H1 (cell line): ENCODE results near the gene GYPC. TPM values are rescaled to one million over a fixed set of nuclear protein-coding genes. Genes with fewer than 3 reads are reported as not detected.

Source experiments
- CTCF ChIA-PET: fragments of 300-600 bp; sonication (Branson Sonifier 250); formaldehyde crosslinking; loops from one replicate; lab custom pipeline; 2021; ENCODE audit not compliant: partially characterized antibody; lab: Charles Lee
- POLR2A ChIA-PET: fragments of 300-600 bp; sonication (Branson Sonifier 250); formaldehyde crosslinking; loops from one replicate; lab custom pipeline; 2021; ENCODE audit warnings: inconsistent platforms; ENCODE audit not compliant: partially characterized antibody; lab: Charles Lee
- DNase-seq, 2 experiments: peaks; one replicate each; pipeline versions ENCODE4 v3.0.0 to v3.0.0-alpha.2; 2010 to 2022; ENCODE audit warnings: low spot score in 2 of 2, low read depth in 1 of 2, mixed read lengths in 1 of 2
- FAIRE-seq: peaks from 2 replicates; lab custom pipeline; 2011; peaks lifted over from hg19 to GRCh38; lab: Jason Lieb, UNC
- H2AFZ ChIP-seq: 2 replicates; pipeline ENCODE4 v1.8.1; 2012; ENCODE audit warnings: low read length, inconsistent platforms
- H2AK5ac ChIP-seq: 2 replicates; pipeline ENCODE4 v1.6.1; 2013; ENCODE audit warnings: low read depth, low read length
- H2BK120ac ChIP-seq: replicated peaks from 2 replicates; pipeline ENCODE3; 2013; ENCODE audit warnings: low read depth, low read length, inconsistent platforms
- H2BK12ac ChIP-seq: 2 replicates; pipeline ENCODE4 v1.6.1; 2013; ENCODE audit warnings: low read depth, low read length
- H2BK15ac ChIP-seq: 2 replicates; pipeline ENCODE4 v1.6.1; 2013; ENCODE audit warnings: low read length
- H2BK20ac ChIP-seq: 2 replicates; pipeline ENCODE4 v1.6.1; 2013; ENCODE audit warnings: low read length
- H2BK5ac ChIP-seq: 2 replicates; pipeline ENCODE4 v1.6.1; 2013; ENCODE audit warnings: low read depth, low read length
- H3K14ac ChIP-seq: 2 replicates; pipeline ENCODE4 v1.6.1; 2013; ENCODE audit warnings: inconsistent platforms; ENCODE audit not compliant: insufficient read length
- H3K18ac ChIP-seq: 2 replicates; pipeline ENCODE4 v1.6.1; 2013; ENCODE audit warnings: low read length; ENCODE audit errors: extremely low read depth
- H3K23ac ChIP-seq: 2 replicates; pipeline ENCODE4 v1.6.1; 2013; ENCODE audit warnings: inconsistent platforms; ENCODE audit not compliant: insufficient read length
- H3K23me2 ChIP-seq: 2 replicates; pipeline ENCODE4 v1.6.1; 2013; ENCODE audit warnings: low read depth, low read length
- H3K27ac ChIP-seq: 2 replicates; pipeline ENCODE4 v1.6.1; 2011; ENCODE audit warnings: low read depth, low read length, inconsistent platforms
- H3K27me3 ChIP-seq, 4 experiments: replicated peaks in 1 of 4; 1 replicate in 1 of 4; 2 replicates in 3 of 4; pipeline versions ENCODE4 v1.6.1 to v1.8.1; 2011 to 2013; ENCODE audit warnings: low read length in 3 of 4, mild to moderate bottlenecking in 3 of 4, inconsistent platforms in 2 of 4, mixed read lengths in 2 of 4, moderate library complexity in 1 of 4; ENCODE audit not compliant: control insufficient read depth in 3 of 4, insufficient read depth in 3 of 4; ENCODE audit errors: extremely low read depth in 1 of 4
- H3K36me3 ChIP-seq, 4 experiments: 2 replicates each; pipeline versions ENCODE4 v1.6.1 to v1.8.1; 2011 to 2013; ENCODE audit warnings: mild to moderate bottlenecking in 4 of 4, low read length in 3 of 4, moderate library complexity in 2 of 4, control low read depth in 1 of 4, inconsistent platforms in 1 of 4; ENCODE audit not compliant: insufficient read depth in 4 of 4, control insufficient read depth in 2 of 4
- H3K4ac ChIP-seq: replicated peaks from 2 replicates; pipeline ENCODE3; 2013; ENCODE audit warnings: low read length, low read depth, mixed read lengths, inconsistent platforms; ENCODE audit not compliant: insufficient read length
- H3K4me1 ChIP-seq, 4 experiments: replicated peaks in 1 of 4; 1 replicate in 1 of 4; 2 replicates in 3 of 4; pipeline versions ENCODE4 v1.6.1 to v1.8.1; 2011 to 2013; ENCODE audit warnings: low read length in 3 of 4, inconsistent platforms in 2 of 4, mixed read lengths in 1 of 4; ENCODE audit not compliant: insufficient read depth in 4 of 4, control insufficient read depth in 3 of 4
- H3K4me2 ChIP-seq, 2 experiments: 2 replicates each; pipeline versions ENCODE4 v1.6.1 to v1.8.1; 2011 to 2013; ENCODE audit warnings: low read depth in 2 of 2, low read length in 2 of 2, control low read depth in 1 of 2, inconsistent platforms in 1 of 2, mild to moderate bottlenecking in 1 of 2; ENCODE audit not compliant: insufficient read depth in 1 of 2
- H3K4me3 ChIP-seq, 4 experiments: fragments of 200-600, 300-600 bp in 1 of 4; sonication (generic), shearing (Covaris generic), sonication (Bioruptor Twin) in 1 of 4; 2 replicates each; pipeline versions ENCODE4 v1.5.1 to v1.8.1; 2011 to 2016; ENCODE audit warnings: low read length in 4 of 4, low read depth in 3 of 4, control low read depth in 2 of 4, inconsistent platforms in 2 of 4, mild to moderate bottlenecking in 2 of 4, mixed read lengths in 1 of 4, moderate library complexity in 1 of 4; ENCODE audit not compliant: insufficient read depth in 2 of 4; ENCODE audit errors: extremely low read depth in 1 of 4
- H3K56ac ChIP-seq: replicated peaks from 2 replicates; pipeline ENCODE3; 2013; ENCODE audit warnings: low read depth, mild to moderate bottlenecking, mixed read lengths, low read length, inconsistent platforms; ENCODE audit not compliant: insufficient read length
- H3K79me1 ChIP-seq: 2 replicates; pipeline ENCODE4 v1.6.1; 2013; ENCODE audit warnings: low read depth, low read length, control low read depth
- H3K79me2 ChIP-seq, 2 experiments: 2 replicates each; pipeline versions ENCODE4 v1.6.1 to v1.8.1; 2012 to 2013; ENCODE audit warnings: low read length in 2 of 2, mild to moderate bottlenecking in 2 of 2, inconsistent platforms in 1 of 2; ENCODE audit not compliant: insufficient read depth in 2 of 2, control insufficient read depth in 1 of 2
- H3K9ac ChIP-seq, 4 experiments: replicated peaks in 1 of 4; 1 replicate in 1 of 4; 2 replicates in 3 of 4; pipeline versions ENCODE4 v1.6.1 to v1.8.1; 2011 to 2013; ENCODE audit warnings: low read depth in 3 of 4, low read length in 3 of 4, control low read depth in 2 of 4, mild to moderate bottlenecking in 2 of 4, moderate library complexity in 2 of 4, inconsistent platforms in 1 of 4; ENCODE audit errors: extremely low read depth in 1 of 4
- H3K9me3 ChIP-seq, 2 experiments: 2 replicates each; pipeline versions ENCODE4 v1.6.1 to v1.8.1; 2012 to 2013; ENCODE audit warnings: mild to moderate bottlenecking in 2 of 2, moderate library complexity in 2 of 2, control low read depth in 1 of 2, inconsistent platforms in 1 of 2, low read depth in 1 of 2, low read length in 1 of 2, mixed read lengths in 1 of 2; ENCODE audit not compliant: insufficient read depth in 2 of 2
- H4K20me1 ChIP-seq, 2 experiments: replicated peaks in 1 of 2; 2 replicates each; pipeline versions ENCODE3 to v1.8.1; 2011 to 2013; ENCODE audit warnings: inconsistent platforms in 2 of 2, low read length in 2 of 2, mild to moderate bottlenecking in 1 of 2; ENCODE audit not compliant: insufficient read depth in 2 of 2, control insufficient read depth in 1 of 2
- H4K5ac ChIP-seq: 2 replicates; pipeline ENCODE4 v1.6.1; 2013; ENCODE audit warnings: low read length, low read depth, mixed read lengths, inconsistent platforms; ENCODE audit not compliant: insufficient read length
- H4K8ac ChIP-seq: 2 replicates; pipeline ENCODE4 v1.8.0; 2013; ENCODE audit warnings: mild to moderate bottlenecking, moderate library complexity, low read length, inconsistent platforms; ENCODE audit not compliant: insufficient read depth; ENCODE audit errors: extremely low read depth
- H4K91ac ChIP-seq: replicated peaks from 2 replicates; pipeline ENCODE3; 2013; ENCODE audit warnings: low read length, mixed read lengths, inconsistent platforms; ENCODE audit not compliant: insufficient read length
- ATF3 ChIP-seq: IDR thresholded peaks from 2 replicates; pipeline ENCODE4 v1.6.1; 2011; ENCODE audit warnings: low read depth, mild to moderate bottlenecking, low read length; ENCODE audit not compliant: insufficient read depth
- BRCA1 ChIP-seq: IDR thresholded peaks from 2 replicates; pipeline ENCODE4 v1.6.1; 2012; ENCODE audit warnings: low read depth, low read length, improper control_type of control experiment
- CBX5 ChIP-seq: fragments of 300-800, 300-1000 bp; sonication (generic); IDR thresholded peaks from 2 replicates; pipeline ENCODE4 v1.7.1; 2016; ENCODE audit warnings: antibody characterized with exemption, low read length, low read depth
- CBX8 ChIP-seq: fragments of 300-800, 300-1000 bp; sonication (generic); IDR thresholded peaks from 2 replicates; pipeline ENCODE4 v1.7.1; 2016; ENCODE audit warnings: low read depth, low read length, borderline replicate concordance
- CHD2 ChIP-seq: IDR thresholded peaks from 2 replicates; pipeline ENCODE4 v1.6.1; 2012; ENCODE audit warnings: low read length, improper control_type of control experiment
- EGR1 ChIP-seq: IDR thresholded peaks from 2 replicates; pipeline ENCODE4 v1.6.1; 2011; ENCODE audit warnings: low read depth, low read length, borderline replicate concordance
- HDAC2 ChIP-seq, 2 experiments: fragments of 300-600 bp in 1 of 2; sonication (generic) in 1 of 2; IDR thresholded peaks; 2 replicates each; pipeline ENCODE4 v1.6.1; 2011 to 2012; ENCODE audit warnings: low read depth in 2 of 2, low read length in 2 of 2, mild to moderate bottlenecking in 2 of 2, moderate library complexity in 2 of 2, borderline replicate concordance in 1 of 2, inconsistent platforms in 1 of 2
- JUND ChIP-seq: IDR thresholded peaks from 2 replicates; pipeline ENCODE4 v1.6.1; 2011; ENCODE audit warnings: mild to moderate bottlenecking, improper control_type of control experiment, low read length
- RNF2 ChIP-seq: fragments of 200-900, 300-1000 bp; sonication (generic); IDR thresholded peaks from 2 replicates; pipeline ENCODE4 v1.7.1; 2016; ENCODE audit warnings: borderline replicate concordance, low read depth, mild to moderate bottlenecking, antibody characterized with exemption, low read length; ENCODE audit not compliant: poor library complexity, severe bottlenecking; ENCODE audit errors: missing control alignments
- SAP30 ChIP-seq: fragments of 300-600 bp; sonication (generic); IDR thresholded peaks from 2 replicates; pipeline ENCODE4 v1.7.1; 2012; ENCODE audit warnings: low read length, moderate library complexity, mild to moderate bottlenecking, inconsistent platforms; ENCODE audit not compliant: insufficient read depth, insufficient replicate concordance
- ZNF274 ChIP-seq: IDR thresholded peaks from 2 replicates; pipeline ENCODE4 v1.7.0; 2012; ENCODE audit warnings: low read length, borderline replicate concordance; ENCODE audit errors: extremely low read depth
- WGBS, 2 experiments: shearing (Covaris generic) in 1 of 2; methylation state at CpG; one replicate each; pipeline versions ENCODE4 v1.1.6 to v1.1.7; 2013 to 2015; ENCODE audit warnings: low lambda C conversion rate in 2 of 2, mixed read lengths in 2 of 2, inconsistent platforms in 1 of 2, low coverage in 1 of 2, missing lambda C conversion rate in 1 of 2; ENCODE audit not compliant: insufficient replicate concordance in 2 of 2, insufficient coverage in 1 of 2, insufficient read length in 1 of 2; ENCODE audit errors: extremely low coverage in 1 of 2, missing lambda C conversion rate in 1 of 2; 5-methylcytosine and 5-hydroxymethylcytosine counted together
- polyA plus RNA-seq, 7 experiments: library from polyadenylated mRNA; depleted of rRNA in 3 of 7; stranded (reverse) in 5 of 7; unstranded in 2 of 7; fragments of >200 nt in 5 of 7; fragments of 200-250 nt in 2 of 7; gene quantifications; 1 replicate in 5 of 7; 2 replicates in 1 of 7; 4 replicates in 1 of 7; pipeline versions ENCODE4 v1.2.1 to v1.2.3, GENCODE V29; 2011 to 2013; ENCODE audit warnings: missing spikeins in 2 of 7, mixed read lengths in 2 of 7
- total RNA-seq: library from RNA; stranded (reverse); fragmentation: NEBNext Ultra II Directional; extraction: Animal tissue kit (Norgen Biotek cat#: 25700); gene quantifications from 2 replicates; pipeline ENCODE4 v1.2.1, GENCODE V29; 2021

Gene GYPC
- total and polyA plus RNA-seq, 2 of the 8 experiments (the other 6 are each of a cell fraction or from before 2014, with no cell fraction given), result 26.8 to 53.6 TPM

- ChIA-PET CTCF (interaction anchor here (0.6 to 1.4 kb wide), 3 partner anchors 10 to 562 kb away, joined by 3 to 7 read pairs (median 3); no protein-coding TSS in a partner anchor), POLR2A (no interaction called here)
- Histone ChIP-seq H3K4me3 (no peak overlapping the region), H2BK5ac (no peak overlapping the region), H4K91ac (no peak overlapping the region), H3K23me2 (no peaks in the 10 kb centered on the region), H3K27me3 (no peaks in the 10 kb centered on the region), H4K5ac (no peak overlapping the region), H3K9me3 (0 out of 4 replicates have a peak, but pooled peaks cover 0 to 2% of the 10 kb centered on the region in 2 experiments), H4K20me1 (no peaks in the 10 kb centered on the region), H2AFZ (no peak overlapping the region), H3K4me1 (peaks cover 0 to 5% (median 0%) of the 10 kb centered on the region in 4 experiments; a peak in 1 of 7 replicates), H2BK15ac (no peak overlapping the region), H2BK12ac (no peak overlapping the region), H3K23ac (no peak overlapping the region), H3K56ac (no peak overlapping the region), H3K79me1 (no peaks in the 10 kb centered on the region), H3K79me2 (no peaks in the 10 kb centered on the region), H3K18ac (no peak overlapping the region), H3K14ac (no peak overlapping the region), H3K4me2 (no peak overlapping the region), H2BK120ac (no peak overlapping the region), H3K9ac (no peak overlapping the region), H2BK20ac (no peak overlapping the region), H2AK5ac (no peak overlapping the region), H4K8ac (no peak overlapping the region), H3K36me3 (no peaks in the 10 kb centered on the region), H3K4ac (no peak overlapping the region), H3K27ac (no peak overlapping the region)
- peak in 1 of 2 experiments; percentile 22 for DNase-seq
- no peak for FAIRE-seq
- 82% methylated on average over 4 of the region's 4 CpGs; no CpG with 5 or more reads in 1 of the 2 experiments for WGBS, 2 experiments
- TF ChIP-seq CBX5, result no peak
- TF ChIP-seq BRCA1, result no peak
- no peak for TF ChIP-seq SAP30
- TF ChIP-seq CHD2, result no peak
- no peak for TF ChIP-seq JUND
- TF ChIP-seq CBX8, result no peak
- no peak for TF ChIP-seq RNF2
- no peak for TF ChIP-seq ZNF274
- no peak for TF ChIP-seq HDAC2 (IDR thresholded peaks at IDR 0.05; ENCODE audit: borderline replicate concordance in 1 of 2, low read depth in 2 of 2, low read length in 2 of 2)
- TF ChIP-seq EGR1, result no peak
- TF ChIP-seq ATF3, result no peak
Measured at GRCh38 chr2:126707941-126708340, 52.0 kb downstream of the GYPC start.
